ENCODE data around the gene ADAMTS12. TPM values are rescaled to one million over a fixed set of nuclear protein-coding genes. Genes with fewer than 3 reads are reported as not detected.

The ADAMTS12 gene
- total and polyA plus RNA-seq, 2 experiments from 2014 or later = 9.1 to 17.1 TPM

DNA sequence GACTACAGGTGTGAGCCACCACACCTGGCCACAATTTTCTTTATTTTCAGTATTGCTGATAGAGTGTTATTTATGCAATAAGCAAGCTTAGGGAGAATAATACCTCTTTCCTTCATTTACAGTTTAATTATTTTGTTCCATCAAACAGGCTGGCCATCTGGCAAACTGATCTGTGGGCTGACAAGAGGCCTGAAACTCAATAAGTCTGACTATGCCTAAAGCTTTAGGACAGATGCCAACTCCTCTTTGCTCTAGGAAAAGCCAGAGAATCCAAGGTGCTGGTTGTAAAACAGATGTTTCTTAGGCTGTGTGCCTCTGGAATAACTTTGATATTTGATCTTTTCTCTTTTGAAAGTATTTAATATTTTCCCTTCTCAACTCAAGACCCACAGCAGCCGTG, 352.6 kb downstream of the ADAMTS12 start:
- TF ChIP-seq NANOG (IDR thresholded peaks at IDR 0.05; ENCODE audit: borderline replicate concordance) (no peak), EZH2phosphoT487 (IDR thresholded peaks at IDR 0.05; ENCODE audit: unreplicated experiment) (no peak), EZH2 (IDR thresholded peaks at IDR 0.05; ENCODE audit: low read depth, unreplicated experiment) (no peak), ZNF331 (CRISPR knock-in tag; IDR thresholded peaks at IDR 0.05; ENCODE audit: low read depth) (no peak), ZNF114 (CRISPR knock-in tag; IDR thresholded peaks at IDR 0.05) (no peak), ZNF462 (CRISPR knock-in tag; IDR thresholded peaks at IDR 0.05) (no peak), CREB1 (CRISPR knock-in tag; IDR thresholded peaks at IDR 0.05; ENCODE audit: low read depth) (no peak), JUNB (IDR thresholded peaks at IDR 0.05; ENCODE audit: unreplicated experiment) (no peak), CTCF (conservative IDR thresholded peaks at IDR 0.05; ENCODE audit: low read depth in 2 of 2) (no peak), STAT1 (IDR thresholded peaks at IDR 0.05; ENCODE audit: unreplicated experiment) (no peak), POLR2AphosphoS5 (IDR thresholded peaks at IDR 0.05; ENCODE audit: low read depth) (no peak)
- TF ChIP-seq, protein P1, sequence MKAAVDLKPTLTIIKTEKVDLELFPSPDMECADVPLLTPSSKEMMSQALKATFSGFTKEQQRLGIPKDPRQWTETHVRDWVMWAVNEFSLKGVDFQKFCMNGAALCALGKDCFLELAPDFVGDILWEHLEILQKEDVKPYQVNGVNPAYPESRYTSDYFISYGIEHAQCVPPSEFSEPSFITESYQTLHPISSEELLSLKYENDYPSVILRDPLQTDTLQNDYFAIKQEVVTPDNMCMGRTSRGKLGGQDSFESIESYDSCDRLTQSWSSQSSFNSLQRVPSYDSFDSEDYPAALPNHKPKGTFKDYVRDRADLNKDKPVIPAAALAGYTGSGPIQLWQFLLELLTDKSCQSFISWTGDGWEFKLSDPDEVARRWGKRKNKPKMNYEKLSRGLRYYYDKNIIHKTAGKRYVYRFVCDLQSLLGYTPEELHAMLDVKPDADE (IDR thresholded peaks at IDR 0.05) = no peak
- TF ChIP-seq, protein P2, sequence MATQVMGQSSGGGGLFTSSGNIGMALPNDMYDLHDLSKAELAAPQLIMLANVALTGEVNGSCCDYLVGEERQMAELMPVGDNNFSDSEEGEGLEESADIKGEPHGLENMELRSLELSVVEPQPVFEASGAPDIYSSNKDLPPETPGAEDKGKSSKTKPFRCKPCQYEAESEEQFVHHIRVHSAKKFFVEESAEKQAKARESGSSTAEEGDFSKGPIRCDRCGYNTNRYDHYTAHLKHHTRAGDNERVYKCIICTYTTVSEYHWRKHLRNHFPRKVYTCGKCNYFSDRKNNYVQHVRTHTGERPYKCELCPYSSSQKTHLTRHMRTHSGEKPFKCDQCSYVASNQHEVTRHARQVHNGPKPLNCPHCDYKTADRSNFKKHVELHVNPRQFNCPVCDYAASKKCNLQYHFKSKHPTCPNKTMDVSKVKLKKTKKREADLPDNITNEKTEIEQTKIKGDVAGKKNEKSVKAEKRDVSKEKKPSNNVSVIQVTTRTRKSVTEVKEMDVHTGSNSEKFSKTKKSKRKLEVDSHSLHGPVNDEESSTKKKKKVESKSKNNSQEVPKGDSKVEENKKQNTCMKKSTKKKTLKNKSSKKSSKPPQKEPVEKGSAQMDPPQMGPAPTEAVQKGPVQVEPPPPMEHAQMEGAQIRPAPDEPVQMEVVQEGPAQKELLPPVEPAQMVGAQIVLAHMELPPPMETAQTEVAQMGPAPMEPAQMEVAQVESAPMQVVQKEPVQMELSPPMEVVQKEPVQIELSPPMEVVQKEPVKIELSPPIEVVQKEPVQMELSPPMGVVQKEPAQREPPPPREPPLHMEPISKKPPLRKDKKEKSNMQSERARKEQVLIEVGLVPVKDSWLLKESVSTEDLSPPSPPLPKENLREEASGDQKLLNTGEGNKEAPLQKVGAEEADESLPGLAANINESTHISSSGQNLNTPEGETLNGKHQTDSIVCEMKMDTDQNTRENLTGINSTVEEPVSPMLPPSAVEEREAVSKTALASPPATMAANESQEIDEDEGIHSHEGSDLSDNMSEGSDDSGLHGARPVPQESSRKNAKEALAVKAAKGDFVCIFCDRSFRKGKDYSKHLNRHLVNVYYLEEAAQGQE (IDR thresholded peaks at IDR 0.05; ENCODE audit: unreplicated experiment) = no peak
- Histone ChIP-seq H4K20me1 (replicated peaks; ENCODE audit: insufficient read depth) (no peaks in the 10 kb centered on the region), H3K4me3 (no peak overlapping the region), H3K27ac (ENCODE audit: low read depth) (no peak overlapping the region), H3K4me1 (ENCODE audit: insufficient read depth) (peaks cover 3% of the 10 kb centered on the region; the same call in 1 of the 2 replicates), H3K27me3 (ENCODE audit: insufficient read depth) (no peaks in the 10 kb centered on the region), H3K79me2 (replicated peaks; ENCODE audit: insufficient read depth) (no peaks in the 10 kb centered on the region), H3F3A (replicated peaks; ENCODE audit: low read depth) (no peaks in the 10 kb centered on the region), H3K4me2 (no peak overlapping the region), H3K36me3 (ENCODE audit: insufficient read depth) (no peaks in the 10 kb centered on the region; the same call in 1 of the 2 replicates), H3K9me2 (ENCODE audit: insufficient read depth) (peaks cover 19% of the 10 kb centered on the region), H2AFZ (no peak overlapping the region)
- peaks cover 6% of the 10 kb centered on the region for H3K27me3 Mint-ChIP-seq (ENCODE audit: insufficient read depth, low read depth, poor library complexity)
- H3K4me1 Mint-ChIP-seq = no peaks in the 10 kb centered on the region
- ATAC-seq (no peak), DNase-seq (ENCODE audit: low spot score) (no peak)
- no peak overlapping the region for H3K4me3 Mint-ChIP-seq
- H3K27ac Mint-ChIP-seq = no peak overlapping the region
- no peaks in the 10 kb centered on the region for H3K9me3 Mint-ChIP-seq
- H3K36me3 Mint-ChIP-seq (ENCODE audit: low read depth) = peaks cover 4% of the 10 kb centered on the region; the same call in 2 of the 3 replicates

Measured in GM23338 (cell line).